ENCODE data around the gene ARHGEF6.

Gene ARHGEF6

GRCh38 chrX:136816975-136817374 lies 36.2 kb upstream of the ARHGEF6 start (continued):
- TF ChIP-seq ZEB2 (tag by site-specific recombination; IDR thresholded peaks at IDR 0.05) (no peak), ZNF692 (tag by site-specific recombination; IDR thresholded peaks at IDR 0.05) (no peak), ZNF391 (tag by site-specific recombination; IDR thresholded peaks at IDR 0.05; ENCODE audit: borderline replicate concordance, low read depth) (no peak), ZNF140 (tag by site-specific recombination; IDR thresholded peaks at IDR 0.05) (no peak), ZNF639 (tag by site-specific recombination; IDR thresholded peaks at IDR 0.05) (no peak), BCL6B (tag by site-specific recombination; IDR thresholded peaks at IDR 0.05) (no peak), ZNF121 (tag by site-specific recombination; IDR thresholded peaks at IDR 0.05) (no peak), ZNF658 (tag by site-specific recombination; IDR thresholded peaks at IDR 0.05) (no peak)

- POLR2A ChIA-PET, result no interaction called here
- Histone ChIP-seq H3K36me3 (ENCODE audit: control insufficient read depth in 2 of 2, insufficient read depth in 1 of 2, low read length in 2 of 2) (no peaks in the 10 kb centered on the region; a peak in 1 of 3 replicates), H3K4me3 (ENCODE audit: low read depth, low read length) (no peak overlapping the region), H3K4me1 (ENCODE audit: control insufficient read depth, insufficient read depth, low read length) (no peaks in the 10 kb centered on the region), H3K27ac (ENCODE audit: extremely low read depth, low read depth, low read length) (no peak overlapping the region), H3K9me3 (ENCODE audit: control insufficient read depth, insufficient read depth, low read depth, low read length) (no peaks in the 10 kb centered on the region)
- CTCF ChIA-PET, result interaction anchor here (0.6 kb wide), 1 partner anchor 11 kb away, joined by 3 read pairs; no protein-coding TSS in a partner anchor
- TF ChIP-seq ZNF580 (tag by site-specific recombination; IDR thresholded peaks at IDR 0.05) (no peak), ZBTB11 (tag by site-specific recombination; conservative IDR thresholded peaks at IDR 0.05; ENCODE audit: low read depth) (no peak), SP2 (tag by site-specific recombination; IDR thresholded peaks at IDR 0.05) (no peak), ZNF544 (tag by site-specific recombination; IDR thresholded peaks at IDR 0.05) (no peak), ZNF350 (tag by site-specific recombination; IDR thresholded peaks at IDR 0.05) (no peak), ZNF560 (tag by site-specific recombination; IDR thresholded peaks at IDR 0.05; ENCODE audit: borderline replicate concordance) (no peak), SP3 (tag by site-specific recombination; IDR thresholded peaks at IDR 0.05) (no peak), ZNF449 (tag by site-specific recombination; IDR thresholded peaks at IDR 0.05) (no peak), ELK4 (IDR thresholded peaks at IDR 0.05; ENCODE audit: borderline replicate concordance, low read depth, low read length) (no peak), ZNF324 (tag by site-specific recombination; IDR thresholded peaks at IDR 0.05) (no peak), REST (tag by site-specific recombination; IDR thresholded peaks at IDR 0.05) (no peak), ZNF776 (tag by site-specific recombination; IDR thresholded peaks at IDR 0.05; ENCODE audit: borderline replicate concordance) (no peak)
These were observed 34.4 kb upstream of the ARHGEF6 start for GRCh38 chrX:136814847-136815750.

All from HEK293 (cell line).